AG04450 (cell line): ENCODE results near the gene RFTN1. TPM values are rescaled to one million over a fixed set of nuclear protein-coding genes. Genes with fewer than 3 reads are reported as not detected.

Experiments
- CTCF ChIA-PET: fragments of 300-600, 350-600 bp; formaldehyde crosslinking; extraction: SDS; loops from one replicate; lab custom pipeline; 2022; ENCODE audit warnings: antibody characterized with exemption, inconsistent platforms; lab: Charles Lee
- POLR2A ChIA-PET: fragments of 350-600 bp; formaldehyde crosslinking; extraction: SDS; loops from one replicate; lab custom pipeline; 2021; ENCODE audit warnings: antibody characterized with exemption, inconsistent platforms; lab: Yijun Ruan, JAX
- DNase-seq: peaks from one replicate; pipeline ENCODE4 v3.0.0-alpha.2; 2011; ENCODE audit warnings: low read depth, low spot score
- H3K27ac ChIP-seq: one replicate; pipeline ENCODE4 v1.5.1; 2012; ENCODE audit warnings: low read depth, low read length, control low read depth
- H3K27me3 ChIP-seq: one replicate; pipeline ENCODE4 v1.6.0; 2012; ENCODE audit warnings: low read length; ENCODE audit not compliant: control insufficient read depth, insufficient read depth
- H3K4me3 ChIP-seq: 2 replicates; pipeline ENCODE4 v1.5.1; 2011; ENCODE audit warnings: mild to moderate bottlenecking, low read depth, low read length, control low read depth
- H3K9me3 ChIP-seq: 2 replicates; pipeline ENCODE4 v1.5.1; 2012; ENCODE audit warnings: low read length; ENCODE audit not compliant: control insufficient read depth, insufficient read depth
- CTCF ChIP-seq: IDR thresholded peaks from 2 replicates; pipeline ENCODE4 v1.5.1; 2011; ENCODE audit warnings: low read depth, low read length, control low read depth, inconsistent platforms
- polyA plus RNA-seq: library from polyadenylated mRNA; depleted of rRNA; stranded (reverse); fragments of >200 nt; gene quantifications from 2 replicates; pipeline ENCODE4 v1.2.3, GENCODE V29; 2011

The RFTN1 gene
- polyA plus RNA-seq, 1 experiment, result 97.3 TPM

GRCh38 chr3:16419640-16420241, 93.8 kb downstream of the RFTN1 start:
- no peaks in the 10 kb centered on the region for H3K9me3 ChIP-seq
- TF ChIP-seq CTCF, result no peak
- no peaks in the 10 kb centered on the region for H3K27me3 ChIP-seq
- CTCF ChIA-PET, result no interaction called here
- no peak overlapping the region for H3K27ac ChIP-seq
- POLR2A ChIA-PET, result no interaction called here
- DNase-seq, result no peak
- H3K4me3 ChIP-seq, result no peak overlapping the region

GRCh38 chr3:16417945-16418739, 95.4 kb downstream of the RFTN1 start:
- Histone ChIP-seq H3K9me3 (no peaks in the 10 kb centered on the region), H3K27ac (no peak overlapping the region), H3K4me3 (no peak overlapping the region), H3K27me3 (no peaks in the 10 kb centered on the region)
- DNase-seq, result no peak
- no peak for TF ChIP-seq CTCF
- ChIA-PET POLR2A (no interaction called here), CTCF (no interaction called here)

GRCh38 chr3:16415911-16416476, 97.5 kb downstream of the RFTN1 start:
- H3K27ac ChIP-seq, result no peak overlapping the region
- no peaks in the 10 kb centered on the region for H3K9me3 ChIP-seq
- no peak for TF ChIP-seq CTCF
- H3K4me3 ChIP-seq, result no peak overlapping the region
- POLR2A ChIA-PET, result interaction anchor here (1.1 kb wide), 1 partner anchor 11 kb away, joined by 3 read pairs; no protein-coding TSS in a partner anchor
- CTCF ChIA-PET, result no interaction called here
- H3K27me3 ChIP-seq, result no peaks in the 10 kb centered on the region
- no peak for DNase-seq

- POLR2A ChIA-PET, result no interaction called here
- H3K9me3 ChIP-seq, result no peaks in the 10 kb centered on the region
- no peak for TF ChIP-seq CTCF
- CTCF ChIA-PET, result no interaction called here
- DNase-seq, result no peak
- H3K27ac ChIP-seq, result no peak overlapping the region
- no peak overlapping the region for H3K4me3 ChIP-seq
- H3K27me3 ChIP-seq, result no peaks in the 10 kb centered on the region
Measured at GRCh38 chr3:16413321-16413720, 100.2 kb downstream of the RFTN1 start.
